GM23248 (cell line): ENCODE measurements around the gene UBL4A.

Experiments
- EZH2 ChIP-seq: fragments of 200-600 bp; sonication (generic); IDR thresholded peaks from 2 replicates; pipeline ENCODE4 v1.6.1; 2018; ENCODE audit warnings: antibody characterized with exemption, mild to moderate bottlenecking; ENCODE audit not compliant: insufficient read depth, poor library complexity, severe bottlenecking
- EZH2phosphoT487 ChIP-seq: fragments of 200-600 bp; sonication (generic); IDR thresholded peaks from 2 replicates; pipeline ENCODE4 v1.6.1; 2018; ENCODE audit warnings: antibody characterized with exemption, moderate library complexity, mild to moderate bottlenecking, low read depth; ENCODE audit not compliant: insufficient read depth

DNA sequence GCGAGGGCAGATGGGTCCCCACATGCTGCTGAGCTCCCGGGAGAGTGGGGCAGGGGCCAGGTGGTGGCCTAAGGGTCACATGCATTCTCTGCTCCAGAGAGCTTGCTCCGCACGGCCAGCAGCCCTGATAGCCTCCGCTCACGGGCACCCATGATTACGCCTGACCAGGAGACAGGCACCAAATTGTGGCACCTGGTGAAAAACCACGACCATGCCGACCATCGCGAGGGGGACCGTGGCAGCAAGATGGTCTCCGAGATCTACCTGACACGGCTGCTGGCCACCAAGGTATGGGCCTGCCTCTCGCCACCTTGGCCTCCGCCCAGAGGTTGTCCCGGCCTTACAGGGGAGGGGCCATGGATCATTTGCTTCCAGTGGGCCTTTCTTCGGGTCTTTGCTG lies 16.5 kb downstream of the UBL4A start:
- TF ChIP-seq EZH2 (no peak), EZH2phosphoT487 (no peak)
